Loucy (cell line): ENCODE results near the gene COX10.

Experiments used
- EZH2phosphoT487 ChIP-seq: fragments of 200-600 bp; IDR thresholded peaks from 2 replicates; pipeline ENCODE4 v1.6.1; 2018; ENCODE audit warnings: antibody characterized with exemption, mild to moderate bottlenecking, moderate library complexity, borderline replicate concordance
- TF ChIP-seq, protein P1 (sequence below): fragments of 200-600 bp; sonication (generic); conservative IDR thresholded peaks from 2 replicates; pipeline ENCODE4 v1.5.1; 2014; ENCODE audit warnings: mild to moderate bottlenecking, antibody characterized with exemption, low read length

DNA sequence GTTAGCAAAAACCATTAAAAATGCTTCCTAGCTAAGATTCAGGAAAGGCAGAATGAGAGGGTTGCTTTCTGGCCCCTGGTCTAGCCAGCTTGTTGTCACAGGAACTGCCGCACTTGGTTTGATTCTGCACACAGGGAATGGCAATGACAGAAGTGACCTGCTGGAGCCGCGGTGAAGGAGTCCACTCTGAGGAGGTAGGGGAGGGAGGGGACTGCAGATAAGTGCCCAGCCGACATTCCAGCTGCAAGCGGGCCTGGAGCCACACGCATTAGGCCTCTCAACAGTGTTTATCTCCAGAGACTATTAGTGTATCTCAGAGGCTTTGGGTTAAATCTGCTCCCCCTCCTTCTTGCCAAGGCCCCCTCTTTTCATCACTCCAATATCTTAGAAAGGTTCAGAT is 128.7 kb downstream of the COX10 start:
- TF ChIP-seq, protein P1, sequence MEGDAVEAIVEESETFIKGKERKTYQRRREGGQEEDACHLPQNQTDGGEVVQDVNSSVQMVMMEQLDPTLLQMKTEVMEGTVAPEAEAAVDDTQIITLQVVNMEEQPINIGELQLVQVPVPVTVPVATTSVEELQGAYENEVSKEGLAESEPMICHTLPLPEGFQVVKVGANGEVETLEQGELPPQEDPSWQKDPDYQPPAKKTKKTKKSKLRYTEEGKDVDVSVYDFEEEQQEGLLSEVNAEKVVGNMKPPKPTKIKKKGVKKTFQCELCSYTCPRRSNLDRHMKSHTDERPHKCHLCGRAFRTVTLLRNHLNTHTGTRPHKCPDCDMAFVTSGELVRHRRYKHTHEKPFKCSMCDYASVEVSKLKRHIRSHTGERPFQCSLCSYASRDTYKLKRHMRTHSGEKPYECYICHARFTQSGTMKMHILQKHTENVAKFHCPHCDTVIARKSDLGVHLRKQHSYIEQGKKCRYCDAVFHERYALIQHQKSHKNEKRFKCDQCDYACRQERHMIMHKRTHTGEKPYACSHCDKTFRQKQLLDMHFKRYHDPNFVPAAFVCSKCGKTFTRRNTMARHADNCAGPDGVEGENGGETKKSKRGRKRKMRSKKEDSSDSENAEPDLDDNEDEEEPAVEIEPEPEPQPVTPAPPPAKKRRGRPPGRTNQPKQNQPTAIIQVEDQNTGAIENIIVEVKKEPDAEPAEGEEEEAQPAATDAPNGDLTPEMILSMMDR, result no peak
- TF ChIP-seq EZH2phosphoT487, result no peak
